Natural killer cell treated with Interleukin-12 subunit alpha and Interleukin-12 subunit beta and Interleukin-15 and Interleukin-18, amount 100 ng/mL, for 72 hours (primary cell): ENCODE measurements around the gene ADRA2C. TPM values are rescaled to one million over a fixed set of nuclear protein-coding genes. Genes with fewer than 3 reads are reported as not detected.

Experiments used
- ATAC-seq, 2 donors: fragments of 150-1000 bp; cut with Tn5 transposase in 1 of 2; sonication (Bioruptor Pico), chemical (Tn5 transposase) in 1 of 2; 2 replicates each; pipeline ENCODE4 v1.10.0; 2021
- DNase-seq: peaks from one replicate; pipeline ENCODE4 v3.0.0; 2022; ENCODE audit warnings: low spot score
- H3K27ac Mint-ChIP-seq, 2 donors: 1 replicate in 1 of 2; 2 replicates in 1 of 2; pipeline ENCODE4 v1.8.0; 2022; ENCODE audit warnings: mixed read lengths in 2 of 2, mild to moderate bottlenecking in 1 of 2, moderate library complexity in 1 of 2
- H3K27me3 Mint-ChIP-seq, 2 donors: 1 replicate in 1 of 2; 2 replicates in 1 of 2; pipeline ENCODE4 v1.8.0; 2022; ENCODE audit warnings: mixed read lengths in 2 of 2
- H3K36me3 Mint-ChIP-seq: one replicate; pipeline ENCODE4 v1.8.0; 2022; ENCODE audit warnings: mixed read lengths
- H3K4me1 Mint-ChIP-seq, 2 donors: 1 replicate in 1 of 2; 2 replicates in 1 of 2; pipeline ENCODE4 v1.8.0; 2022; ENCODE audit warnings: low read depth in 2 of 2, mixed read lengths in 2 of 2, mild to moderate bottlenecking in 1 of 2
- H3K4me3 Mint-ChIP-seq: one replicate; pipeline ENCODE4 v1.8.0; 2022; ENCODE audit warnings: mixed read lengths
- H3K9me3 Mint-ChIP-seq: 2 replicates; pipeline ENCODE4 v1.8.0; 2022; ENCODE audit warnings: mixed read lengths
- total RNA-seq, 2 donors: library from RNA; stranded (reverse); gene quantifications; one replicate each; pipeline ENCODE4 v1.2.3, GENCODE V29; 2022

ADRA2C gene
- total RNA-seq, 2 donors from 2014 or later = not detected

DNA sequence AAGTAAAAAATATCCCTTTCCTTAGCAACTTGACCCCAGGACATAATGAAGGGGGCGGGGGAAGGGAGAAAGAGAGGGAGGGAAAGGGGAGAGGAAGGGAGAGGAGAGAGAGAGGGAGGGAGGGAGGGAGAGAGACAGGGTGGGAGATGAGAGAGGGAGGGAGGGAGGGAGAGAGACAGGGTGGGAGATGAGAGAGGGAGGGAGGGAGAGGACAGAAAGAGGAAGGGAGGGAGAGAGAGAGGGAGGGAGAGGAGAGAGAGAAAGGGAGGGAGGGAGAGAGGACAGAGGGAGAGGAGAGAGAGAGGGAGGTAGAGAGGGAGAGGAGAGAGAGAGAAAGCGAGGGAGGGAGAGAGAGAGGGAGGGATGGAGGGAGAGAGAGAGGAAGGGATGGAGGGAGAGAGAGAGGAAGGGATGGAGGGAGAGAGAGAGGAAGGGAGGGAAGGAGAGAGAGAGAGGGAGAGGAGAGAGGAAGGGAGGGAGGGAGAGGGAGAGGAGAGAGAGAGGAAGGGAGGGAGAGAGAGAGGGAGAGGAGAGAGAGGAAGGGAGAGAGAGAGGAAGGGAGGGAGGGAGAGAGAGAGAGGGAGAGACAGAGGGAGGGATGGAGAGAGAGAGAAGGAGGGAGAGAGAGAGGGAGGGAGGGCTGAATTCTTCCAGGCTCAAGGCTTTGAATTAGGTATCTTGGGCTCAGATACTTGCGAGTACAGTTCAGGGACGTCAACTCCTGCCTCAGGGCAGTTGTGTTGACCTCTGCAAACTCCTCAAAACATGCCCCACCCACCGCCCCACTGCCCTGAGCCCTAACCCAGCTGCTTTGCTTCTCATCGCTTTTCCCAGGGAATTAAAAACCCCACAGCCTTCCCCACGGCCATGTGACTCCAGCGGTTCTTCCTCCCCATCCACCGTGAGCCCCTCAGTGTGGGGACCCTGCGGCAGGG is 40.0 kb upstream of the ADRA2C start:
- Mint-ChIP-seq H3K27ac (no peak overlapping the region), H3K27me3 (peaks cover 8 to 10% of the 10 kb centered on the region in 2 donors), H3K36me3 (no peaks in the 10 kb centered on the region), H3K4me1 (peaks cover 0 to 3% of the 10 kb centered on the region in 2 donors), H3K4me3 (no peak overlapping the region), H3K9me3 (no peaks in the 10 kb centered on the region)
- ATAC-seq = no peak
- DNase-seq = no peak

DNA sequence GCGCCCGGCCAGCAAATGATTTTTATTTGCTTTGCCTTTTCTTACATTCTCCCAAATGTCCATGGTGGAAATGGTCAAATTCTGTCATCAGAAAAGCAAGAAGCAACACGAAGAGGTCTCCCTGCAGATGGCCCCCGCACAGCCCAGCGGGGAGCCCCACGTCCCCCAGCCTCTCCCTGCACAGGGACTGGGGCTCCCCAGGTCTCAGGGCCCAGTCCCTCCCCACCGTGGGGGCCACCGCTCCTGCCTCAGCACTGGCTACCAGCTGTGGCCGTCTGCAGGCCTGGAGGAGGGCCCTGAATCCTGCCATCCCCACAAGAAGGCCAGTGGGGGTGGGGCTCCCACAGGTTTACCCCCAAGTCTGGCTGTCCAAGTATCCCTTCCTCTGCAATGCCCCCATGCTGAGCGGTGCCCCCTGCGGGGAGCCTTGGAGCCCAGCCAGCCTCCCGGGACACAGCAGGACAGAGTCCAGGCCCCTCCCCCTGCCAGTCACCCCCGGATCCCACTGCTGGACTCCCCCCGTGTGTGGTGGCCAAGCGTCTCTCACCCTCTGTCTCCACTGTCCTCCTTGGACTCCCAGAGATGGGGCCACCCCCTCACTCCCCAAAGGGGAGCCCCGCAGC is 38.2 kb upstream of the ADRA2C start:
- Mint-ChIP-seq H3K4me1 (peaks cover 0 to 3% of the 10 kb centered on the region in 2 donors), H3K36me3 (no peaks in the 10 kb centered on the region)

DNA sequence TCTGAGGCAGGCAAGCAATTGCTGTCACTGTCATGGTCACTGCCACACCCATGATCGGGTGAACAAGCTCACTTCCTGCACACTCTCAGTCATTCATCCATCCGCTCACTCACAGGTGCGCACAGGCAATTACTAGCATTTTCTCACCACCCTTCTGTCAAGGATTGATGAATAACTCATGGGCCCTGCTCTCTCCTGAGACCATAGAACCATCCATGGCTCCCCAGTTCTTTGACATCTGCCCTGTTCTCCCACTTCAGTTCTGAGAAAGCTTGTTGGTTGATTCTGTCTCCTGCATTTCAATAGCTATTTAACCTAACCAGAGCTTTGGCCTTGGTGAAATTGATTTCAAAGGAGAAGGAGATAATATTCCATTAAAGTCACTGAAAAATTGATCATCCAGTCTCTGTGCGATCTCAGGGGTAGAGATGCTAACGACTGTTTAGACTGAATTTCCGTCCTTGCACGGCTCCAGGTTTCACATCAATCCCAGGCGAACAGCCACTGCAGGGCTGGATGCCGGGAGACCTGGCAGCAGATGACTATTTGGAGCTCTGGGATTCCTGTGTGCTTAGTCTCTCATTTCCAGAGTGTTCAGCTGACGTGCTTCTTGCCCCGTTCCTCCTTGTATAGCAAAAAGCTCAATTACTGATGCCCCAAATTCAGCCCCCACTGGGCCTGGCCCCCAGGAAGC is 36.9 kb upstream of the ADRA2C start:
- ATAC-seq (no peak), DNase-seq (no peak)
- no peaks in the 10 kb centered on the region for H3K36me3 Mint-ChIP-seq
- H3K4me3 Mint-ChIP-seq = no peak overlapping the region
- H3K9me3 Mint-ChIP-seq = no peaks in the 10 kb centered on the region
- no peak overlapping the region for H3K27ac Mint-ChIP-seq
- H3K4me1 Mint-ChIP-seq = peaks cover 0 to 3% of the 10 kb centered on the region in 2 donors
- H3K27me3 Mint-ChIP-seq = peaks cover 7 to 9% of the 10 kb centered on the region in 2 donors

More for the DNA sequence above, 38.2 kb upstream of the ADRA2C start:
- DNase-seq = no peak
- peaks cover 8 to 10% of the 10 kb centered on the region in 2 donors for H3K27me3 Mint-ChIP-seq
- no peaks in the 10 kb centered on the region for H3K9me3 Mint-ChIP-seq
- no peak overlapping the region for H3K27ac Mint-ChIP-seq
- no peak overlapping the region for H3K4me3 Mint-ChIP-seq
- no peak for ATAC-seq

DNA sequence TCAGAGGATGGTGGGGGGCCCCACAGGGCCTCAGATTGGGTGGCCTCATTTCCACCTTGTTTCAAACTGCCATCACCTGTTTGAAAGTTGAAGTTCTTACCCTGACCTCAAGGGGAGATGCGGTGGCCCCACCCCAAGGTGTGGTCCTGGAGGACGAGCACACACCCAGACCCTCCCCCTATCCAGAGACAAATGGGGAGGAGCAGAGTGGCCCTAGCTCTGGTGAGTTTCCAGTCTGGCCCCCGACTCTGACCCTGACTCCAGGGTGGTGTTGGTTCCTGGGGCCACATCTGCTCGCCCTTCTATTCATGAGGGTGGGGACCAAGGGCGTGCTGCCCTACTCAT is 36.3 kb upstream of the ADRA2C start:
- Mint-ChIP-seq H3K27ac (no peak overlapping the region), H3K4me1 (no peaks in the 10 kb centered on the region), H3K9me3 (no peaks in the 10 kb centered on the region), H3K27me3 (peaks cover 1 to 4% of the 10 kb centered on the region in 2 donors), H3K36me3 (no peaks in the 10 kb centered on the region), H3K4me3 (no peak overlapping the region)
- DNase-seq (no peak), ATAC-seq (no peak)

DNA sequence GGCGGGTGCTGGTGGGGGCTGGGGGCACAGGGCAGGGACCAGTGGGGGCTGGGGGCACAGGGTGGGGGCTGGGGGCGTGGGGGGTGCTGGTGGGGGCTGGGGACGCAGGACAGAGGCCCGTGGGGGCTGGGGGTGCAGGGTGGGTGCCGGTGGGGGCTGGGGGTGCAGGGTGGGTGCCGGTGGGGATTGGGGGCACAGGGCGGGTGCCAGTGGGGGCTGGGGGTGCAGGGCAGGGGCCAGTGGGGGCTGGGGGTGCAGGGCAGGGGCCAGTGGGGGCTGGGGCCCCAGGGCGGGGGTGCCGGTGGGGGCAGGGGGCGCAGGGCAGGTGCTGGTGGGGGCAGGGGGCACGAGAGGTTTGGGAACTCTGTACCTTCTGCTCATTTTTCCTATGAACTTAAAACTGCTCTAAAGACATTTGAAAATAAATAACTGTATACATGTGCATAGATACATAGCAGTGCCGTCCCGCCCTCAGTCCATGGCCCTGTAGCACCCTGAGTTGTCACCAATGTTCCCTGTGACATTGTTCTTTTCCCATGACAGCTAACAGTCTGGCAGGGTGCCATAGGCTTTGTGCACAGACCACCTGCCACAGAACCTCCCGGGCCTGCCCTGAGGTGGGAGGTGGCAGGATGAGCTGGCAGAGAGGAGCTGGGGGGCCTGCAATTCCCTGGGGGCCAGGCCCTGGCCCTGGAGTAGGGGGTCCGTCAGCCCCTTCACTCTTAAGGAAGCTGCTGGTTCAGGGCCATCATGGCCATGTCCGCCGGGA is 35.6 kb upstream of the ADRA2C start:
- H3K4me3 Mint-ChIP-seq = no peak overlapping the region
- DNase-seq (no peak), ATAC-seq (no peak)
- peaks cover 0 to 4% of the 10 kb centered on the region in 2 donors for H3K27me3 Mint-ChIP-seq
- H3K36me3 Mint-ChIP-seq = no peaks in the 10 kb centered on the region
- H3K4me1 Mint-ChIP-seq = no peaks in the 10 kb centered on the region
- no peaks in the 10 kb centered on the region for H3K9me3 Mint-ChIP-seq
- no peak overlapping the region for H3K27ac Mint-ChIP-seq

DNA sequence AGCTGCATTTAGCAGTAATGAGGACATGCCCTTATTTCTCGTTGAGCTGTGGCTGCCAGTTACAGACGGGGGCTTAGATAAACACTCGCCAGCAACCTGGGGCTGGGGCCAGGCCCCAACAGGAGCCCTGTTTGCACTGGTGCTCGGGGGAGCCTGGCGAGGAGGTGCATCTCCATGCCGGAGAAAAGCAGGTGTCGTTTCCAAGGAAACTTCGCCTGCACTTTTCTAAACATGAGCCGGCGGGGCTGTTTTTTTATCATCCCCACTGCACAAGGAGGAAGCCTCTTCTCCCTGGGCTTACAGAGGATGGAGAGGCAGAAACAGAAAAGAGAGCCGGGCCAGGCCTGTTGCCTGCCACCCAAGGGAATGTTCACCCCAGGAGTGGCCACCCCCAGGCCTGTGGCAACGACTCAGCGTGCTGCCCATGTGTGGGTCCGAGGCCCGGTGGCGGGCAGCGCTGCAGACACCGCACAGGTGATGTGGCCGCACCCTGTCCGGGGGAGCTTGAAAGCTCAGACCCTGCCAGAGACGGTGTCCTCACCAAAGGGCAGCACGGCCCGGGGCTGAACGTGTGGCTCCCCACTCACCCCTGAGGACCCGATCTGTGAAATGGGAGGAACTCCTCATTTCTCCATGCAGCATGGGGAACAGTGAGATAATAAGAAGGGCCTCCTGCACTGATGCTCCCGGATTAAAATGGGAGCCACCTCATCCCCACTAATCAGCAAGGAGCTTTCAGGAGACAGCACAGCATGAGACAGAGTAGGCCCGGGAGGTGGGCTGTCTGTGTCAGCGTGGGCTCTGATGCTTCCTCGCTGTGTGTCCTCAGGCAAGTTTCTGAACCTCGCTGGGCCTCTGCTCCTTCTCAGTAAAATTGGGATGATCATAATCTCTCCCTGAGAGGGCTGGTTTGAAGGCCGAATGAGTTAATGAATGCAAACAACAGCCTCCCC is 33.8 kb upstream of the ADRA2C start:
- Mint-ChIP-seq H3K27me3 (peaks cover 7 to 9% of the 10 kb centered on the region in 2 donors), H3K4me3 (no peak overlapping the region), H3K9me3 (no peaks in the 10 kb centered on the region), H3K36me3 (no peaks in the 10 kb centered on the region), H3K4me1 (no peaks in the 10 kb centered on the region), H3K27ac (no peak overlapping the region)
- no peak for ATAC-seq
- DNase-seq = no peak

DNA sequence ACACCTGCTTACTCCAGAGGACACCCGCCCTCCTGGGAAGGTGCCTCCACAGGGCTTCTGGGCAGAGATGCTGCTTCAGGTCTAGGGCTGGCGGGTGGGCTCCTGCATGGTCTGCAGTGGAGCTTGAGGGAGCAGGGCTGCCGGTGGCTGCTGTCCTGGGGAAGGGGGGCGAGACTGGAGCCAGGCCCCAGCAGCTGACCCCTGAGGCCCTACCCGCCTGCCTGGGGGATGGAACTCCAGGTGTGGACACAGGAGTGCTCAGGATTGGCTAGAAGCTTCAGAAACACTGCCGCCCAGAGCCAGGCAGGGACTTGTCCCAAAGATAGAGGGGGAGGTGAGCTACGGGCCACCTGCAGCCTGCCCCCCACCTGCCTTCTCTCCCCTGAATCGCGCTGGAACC is 33.0 kb upstream of the ADRA2C start:
- no peaks in the 10 kb centered on the region for H3K4me1 Mint-ChIP-seq
- H3K4me3 Mint-ChIP-seq = no peak overlapping the region

DNA sequence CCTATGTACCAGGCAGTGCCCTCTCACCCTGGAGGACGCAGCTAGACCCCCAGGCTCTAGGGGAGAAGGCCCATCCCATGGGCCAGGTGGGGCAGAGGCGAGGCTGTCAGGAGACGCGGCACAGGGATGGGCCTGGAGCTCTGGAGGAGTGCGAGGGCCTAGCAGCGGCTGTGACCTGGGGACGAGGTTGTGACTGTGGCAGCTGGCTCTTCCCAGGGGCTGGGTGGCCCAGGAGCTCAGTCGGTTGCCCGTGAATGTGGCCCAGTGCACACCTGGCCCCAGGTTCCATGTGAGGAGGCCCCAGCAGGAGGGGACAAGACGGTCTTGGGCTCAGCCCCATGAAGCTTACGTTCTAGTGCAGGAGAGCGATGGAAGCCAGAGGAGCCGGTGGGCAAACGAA is 31.0 kb upstream of the ADRA2C start:
- DNase-seq (no peak), ATAC-seq (no peak)
- Mint-ChIP-seq H3K4me3 (no peak overlapping the region), H3K27me3 (peaks cover 6 to 8% of the 10 kb centered on the region in 2 donors), H3K4me1 (no peaks in the 10 kb centered on the region), H3K36me3 (no peaks in the 10 kb centered on the region), H3K27ac (no peak overlapping the region), H3K9me3 (no peaks in the 10 kb centered on the region)

More for the DNA sequence above, 33.0 kb upstream of the ADRA2C start:
- ATAC-seq = no peak
- Mint-ChIP-seq H3K9me3 (no peaks in the 10 kb centered on the region), H3K27me3 (peaks cover 8 to 11% of the 10 kb centered on the region in 2 donors), H3K36me3 (no peaks in the 10 kb centered on the region), H3K27ac (no peak overlapping the region)
- DNase-seq = no peak

DNA sequence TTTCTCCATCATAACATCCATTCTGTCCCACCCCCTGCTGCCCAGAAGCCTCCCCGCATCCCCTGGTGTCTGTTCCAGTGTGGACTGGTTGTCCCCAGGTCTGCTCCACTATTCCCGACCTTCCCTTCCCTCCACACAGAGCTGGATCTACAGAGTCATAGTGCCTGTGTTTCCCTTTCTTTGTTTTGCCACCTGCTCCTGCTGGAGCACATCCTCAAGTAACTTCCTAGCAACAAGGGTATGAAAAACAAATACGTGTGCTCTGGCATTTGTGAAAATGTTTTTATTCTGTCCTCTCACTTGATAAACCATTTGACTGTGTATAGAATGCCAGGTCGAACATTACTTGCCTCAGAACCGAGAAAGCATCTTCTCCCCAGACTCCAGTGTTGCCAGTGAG is 29.9 kb upstream of the ADRA2C start:
- Mint-ChIP-seq H3K4me1 (no peaks in the 10 kb centered on the region), H3K27ac (no peak overlapping the region), H3K27me3 (peaks cover 8% of the 10 kb centered on the region in 2 donors), H3K36me3 (no peaks in the 10 kb centered on the region), H3K4me3 (no peak overlapping the region), H3K9me3 (no peaks in the 10 kb centered on the region)
- DNase-seq (no peak), ATAC-seq (no peak)

DNA sequence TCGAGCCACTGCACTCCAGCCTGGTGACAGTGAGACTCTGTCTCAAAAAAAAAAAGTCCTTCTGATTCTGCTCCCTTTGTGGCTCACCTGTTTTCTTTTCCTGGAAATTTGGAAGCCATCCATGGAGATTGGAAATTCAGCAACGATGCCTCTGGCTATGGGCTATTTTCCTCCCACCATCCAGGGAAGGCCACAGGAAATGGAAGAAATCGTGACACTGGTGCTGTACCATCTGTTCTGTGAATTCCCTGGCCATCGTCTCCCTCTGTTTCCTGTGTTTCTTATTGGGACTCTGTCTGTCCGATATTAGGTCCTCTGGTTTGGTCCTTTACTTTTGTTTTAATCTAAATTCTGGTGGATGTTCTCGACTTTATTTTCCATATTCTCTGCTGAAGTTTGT is 29.4 kb upstream of the ADRA2C start:
- H3K36me3 Mint-ChIP-seq = no peaks in the 10 kb centered on the region
- H3K4me1 Mint-ChIP-seq = no peaks in the 10 kb centered on the region
- ATAC-seq (no peak), DNase-seq (no peak)
- no peak overlapping the region for H3K27ac Mint-ChIP-seq
- H3K9me3 Mint-ChIP-seq = no peaks in the 10 kb centered on the region
- H3K4me3 Mint-ChIP-seq = no peak overlapping the region
- H3K27me3 Mint-ChIP-seq = peaks cover 8 to 10% of the 10 kb centered on the region in 2 donors

DNA sequence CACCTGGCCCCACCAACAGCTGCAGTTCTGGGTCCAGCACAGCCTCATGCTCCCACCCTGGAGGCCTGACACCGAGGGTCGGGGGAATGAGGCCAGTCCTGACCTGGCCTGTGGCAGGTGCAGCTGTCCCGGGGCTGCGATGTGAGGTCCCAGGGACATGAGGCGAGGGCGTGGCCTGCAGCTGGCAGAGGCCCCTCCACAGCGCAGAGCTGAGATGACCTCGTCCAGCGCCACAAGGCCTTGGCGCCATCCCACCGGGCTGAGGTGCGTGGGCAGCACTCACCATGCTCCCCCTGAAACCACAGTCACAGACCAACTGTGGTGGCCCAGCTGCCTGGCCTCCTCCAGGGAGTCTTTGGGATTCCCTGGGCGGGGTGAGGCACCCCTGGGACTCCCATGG is 26.6 kb upstream of the ADRA2C start:
- Mint-ChIP-seq H3K27me3 (peaks cover 22% of the 10 kb centered on the region in 2 donors), H3K4me1 (no peaks in the 10 kb centered on the region), H3K4me3 (no peak overlapping the region), H3K9me3 (no peaks in the 10 kb centered on the region), H3K27ac (no peak overlapping the region), H3K36me3 (no peaks in the 10 kb centered on the region)
- ATAC-seq (no peak), DNase-seq (no peak)

DNA sequence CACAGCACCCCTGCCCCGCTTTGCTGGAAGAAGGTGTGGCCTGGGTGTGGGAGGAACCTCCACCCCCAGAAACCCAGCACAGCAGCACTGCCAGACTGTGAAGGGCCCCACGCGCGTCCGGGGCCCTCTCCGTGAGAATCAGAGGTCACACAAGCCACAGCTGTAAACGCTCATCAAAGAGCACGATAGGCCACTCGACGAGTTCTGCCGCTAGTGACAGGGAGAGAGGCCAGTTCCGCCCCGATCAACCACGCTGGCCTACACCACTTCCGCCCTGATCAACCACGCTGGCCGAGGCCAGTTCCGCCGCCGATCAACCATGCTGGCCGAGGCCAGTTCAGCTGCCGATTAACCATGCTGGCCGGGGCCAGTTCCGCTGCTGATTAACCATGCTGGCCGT is 25.9 kb upstream of the ADRA2C start:
- Mint-ChIP-seq H3K9me3 (no peaks in the 10 kb centered on the region), H3K4me3 (no peak overlapping the region), H3K27me3 (peaks cover 29% of the 10 kb centered on the region in 2 donors), H3K27ac (no peak overlapping the region), H3K36me3 (no peaks in the 10 kb centered on the region), H3K4me1 (peaks cover 0 to 2% of the 10 kb centered on the region in 2 donors)
- ATAC-seq = no peak
- DNase-seq = no peak
